ENCODE results near the gene KIAA0930. TPM values are rescaled to one million over a fixed set of nuclear protein-coding genes. Genes with fewer than 3 reads are reported as not detected.

Gene KIAA0930
- polyA plus RNA-seq, 10 donors = 11.2 to 25.0 (median 15.3) TPM

GRCh38 chr22:45221201-45221600, 19.5 kb downstream of the KIAA0930 start:
- DNase-seq = no peak

GRCh38 chr22:45218976-45219375, 21.7 kb downstream of the KIAA0930 start:
- no peak for DNase-seq

GRCh38 chr22:45217806-45218205, 22.9 kb downstream of the KIAA0930 start:
- DNase-seq = no peak

GRCh38 chr22:45217345-45217744, 23.3 kb downstream of the KIAA0930 start:
- no peak for DNase-seq

GRCh38 chr22:45216133-45217003, 24.3 kb downstream of the KIAA0930 start:
- peak in 1 of 3 donors; percentile 46 for DNase-seq

GRCh38 chr22:45212992-45213751, 27.5 kb downstream of the KIAA0930 start:
- DNase-seq = no peak

- DNase-seq = peak; percentile 48 to 77 (median 73)
Observed at GRCh38 chr22:45212306-45212709, 28.4 kb downstream of the KIAA0930 start.

GRCh38 chr22:45211848-45212247, 28.8 kb downstream of the KIAA0930 start:
- DNase-seq = no peak

- DNase-seq = no peak
Observed at GRCh38 chr22:45211435-45211834, 29.3 kb downstream of the KIAA0930 start.

GRCh38 chr22:45210991-45211390, 29.7 kb downstream of the KIAA0930 start:
- peak; percentile 65 to 77 (median 74) for DNase-seq

GRCh38 chr22:45210577-45210976, 30.1 kb downstream of the KIAA0930 start:
- no peak for DNase-seq

- no peak for DNase-seq
Observed at GRCh38 chr22:45210174-45210573, 30.5 kb downstream of the KIAA0930 start.

- peak in 2 of 3 donors; percentile 29 to 32 for DNase-seq
Observed at GRCh38 chr22:45208993-45209838, 31.5 kb downstream of the KIAA0930 start.

GRCh38 chr22:45208696-45208992, 32.0 kb downstream of the KIAA0930 start:
- no peak for DNase-seq

- no peak for DNase-seq
Observed at GRCh38 chr22:45207981-45208664, 32.6 kb downstream of the KIAA0930 start.

GRCh38 chr22:45207533-45207932, 33.2 kb downstream of the KIAA0930 start:
- DNase-seq = no peak

- DNase-seq = no peak
Observed at GRCh38 chr22:45206233-45206632, 34.5 kb downstream of the KIAA0930 start.

- DNase-seq = no peak
Observed at GRCh38 chr22:45205276-45205925, 35.3 kb downstream of the KIAA0930 start.

- no peak for DNase-seq
Observed at GRCh38 chr22:45204819-45205218, 35.9 kb downstream of the KIAA0930 start.

- DNase-seq = no peak
Observed at GRCh38 chr22:45204241-45204640, 36.5 kb downstream of the KIAA0930 start.

Data from muscle of back (tissue), 11 donors.